Activated T-helper 17 cell treated with anti-CD3 and anti-CD28 coated beads, Interleukin-2, amount 50 U/mL, for 72 hours (primary cell): ENCODE data around the gene PCTP. TPM values are rescaled to one million over a fixed set of nuclear protein-coding genes. Genes with fewer than 3 reads are reported as not detected.

ENCODE experiments used
- ATAC-seq: fragments of 150-1000 bp; cut with Tn5 transposase; replicated peaks from 2 replicates; pipeline ENCODE4 v1.10.0; 2021; ENCODE audit warnings: mild to moderate bottlenecking, moderate library complexity
- H3K27ac Mint-ChIP-seq: one replicate; pipeline ENCODE4 v1.8.0; 2022; ENCODE audit warnings: mixed read lengths
- H3K27me3 Mint-ChIP-seq: one replicate; pipeline ENCODE4 v1.8.0; 2022; ENCODE audit warnings: mixed read lengths
- H3K36me3 Mint-ChIP-seq: one replicate; pipeline ENCODE4 v1.8.0; 2022; ENCODE audit warnings: low read depth, mild to moderate bottlenecking, mixed read lengths
- H3K4me1 Mint-ChIP-seq: one replicate; pipeline ENCODE4 v1.8.0; 2022; ENCODE audit warnings: mixed read lengths
- H3K4me3 Mint-ChIP-seq: one replicate; pipeline ENCODE4 v1.8.0; 2022; ENCODE audit warnings: mild to moderate bottlenecking, mixed read lengths
- H3K9me3 Mint-ChIP-seq: one replicate; pipeline ENCODE4 v1.8.0; 2022; ENCODE audit warnings: mixed read lengths
- total RNA-seq, 2 donors: library from RNA; stranded (reverse); gene quantifications; one replicate each; pipeline ENCODE4 v1.2.3, GENCODE V29; 2022

The PCTP gene
- total RNA-seq, result 10 to 100 TPM; 12.8 to 14.7 TPM

DNA sequence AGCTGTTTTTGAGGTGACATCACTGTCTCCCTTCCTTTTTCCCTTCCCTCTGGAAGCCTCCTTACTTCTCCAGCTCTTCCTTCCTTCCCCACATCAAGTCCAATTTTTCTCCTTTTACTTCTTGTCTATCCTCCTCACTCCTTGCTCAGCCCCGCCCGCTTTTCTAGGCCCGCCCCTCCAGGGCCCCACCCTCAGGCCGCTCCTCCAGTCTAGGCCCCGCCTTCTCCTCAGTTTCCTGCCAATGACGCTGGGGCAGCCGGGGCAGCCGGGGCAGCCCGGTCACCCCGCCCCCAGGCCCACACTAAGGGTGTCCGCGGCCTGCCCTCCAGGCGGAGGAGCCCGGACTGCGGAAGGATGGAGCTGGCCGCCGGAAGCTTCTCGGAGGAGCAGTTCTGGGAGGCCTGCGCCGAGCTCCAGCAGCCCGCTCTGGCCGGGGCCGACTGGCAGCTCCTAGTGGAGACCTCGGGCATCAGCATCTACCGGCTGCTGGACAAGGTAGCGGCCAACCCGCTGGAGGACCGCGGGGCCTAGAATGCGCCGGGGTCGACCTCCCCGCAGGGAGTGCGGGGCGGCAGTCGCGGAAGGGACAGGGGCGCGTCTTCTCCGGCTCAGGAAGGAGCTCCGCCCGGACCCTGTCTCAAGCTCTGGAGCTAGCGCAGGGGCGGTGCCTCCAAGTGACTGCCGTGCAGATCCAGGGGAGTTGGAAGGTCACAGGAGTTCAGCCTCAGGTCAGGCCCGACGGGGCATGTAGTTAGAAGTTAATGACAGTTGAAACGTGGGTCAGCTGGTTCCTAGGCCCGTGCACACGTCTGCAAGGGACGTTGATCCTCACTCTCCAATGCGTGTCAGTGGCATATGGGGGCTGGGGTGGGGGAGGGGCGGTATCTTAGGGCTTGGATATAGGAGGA, at the start of gene PCTP:
Gene PCTP (plus strand): TSS at position 302 of the 908 bp plus-strand sequence. CDS start 53 bp downstream, at position 355.
- H3K9me3 Mint-ChIP-seq, result no peaks in the 10 kb centered on the region
- H3K27ac Mint-ChIP-seq, result peak within 1 kb of the TSS; percentile 83
- H3K4me3 Mint-ChIP-seq, result peak within 1 kb of the TSS; percentile 84
- H3K36me3 Mint-ChIP-seq, result no peaks in the 10 kb centered on the region
- ATAC-seq, result peak; percentile 100
- H3K4me1 Mint-ChIP-seq, result peaks cover 11% of the 10 kb centered on the region
- H3K27me3 Mint-ChIP-seq, result peaks cover 17% of the 10 kb centered on the region

DNA sequence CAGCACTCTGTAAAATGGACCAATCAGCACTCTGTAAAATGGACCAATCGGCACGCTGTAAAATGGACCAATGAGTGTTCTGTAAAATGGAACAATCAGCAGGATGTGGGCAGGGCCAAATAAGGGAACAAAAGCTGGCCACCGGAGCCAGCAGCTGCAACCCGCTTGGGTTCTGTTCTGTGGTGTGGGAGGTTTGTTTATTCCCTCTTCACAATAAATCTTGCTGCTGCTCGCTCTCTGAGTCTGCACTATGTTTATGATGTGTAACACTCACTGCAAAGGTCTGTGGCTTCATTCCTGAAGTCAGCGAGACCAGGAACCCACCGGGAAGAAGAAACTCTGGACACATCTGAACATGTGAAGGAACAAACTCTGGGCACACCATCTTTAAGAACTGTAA, 48.7 kb upstream of the PCTP start:
- ATAC-seq, result no peak
- peaks cover 6% of the 10 kb centered on the region for H3K9me3 Mint-ChIP-seq
- H3K27ac Mint-ChIP-seq, result no peak overlapping the region
- H3K4me3 Mint-ChIP-seq, result no peak overlapping the region
- H3K36me3 Mint-ChIP-seq, result no peaks in the 10 kb centered on the region
- no peaks in the 10 kb centered on the region for H3K4me1 Mint-ChIP-seq
- peaks cover 39% of the 10 kb centered on the region for H3K27me3 Mint-ChIP-seq

DNA sequence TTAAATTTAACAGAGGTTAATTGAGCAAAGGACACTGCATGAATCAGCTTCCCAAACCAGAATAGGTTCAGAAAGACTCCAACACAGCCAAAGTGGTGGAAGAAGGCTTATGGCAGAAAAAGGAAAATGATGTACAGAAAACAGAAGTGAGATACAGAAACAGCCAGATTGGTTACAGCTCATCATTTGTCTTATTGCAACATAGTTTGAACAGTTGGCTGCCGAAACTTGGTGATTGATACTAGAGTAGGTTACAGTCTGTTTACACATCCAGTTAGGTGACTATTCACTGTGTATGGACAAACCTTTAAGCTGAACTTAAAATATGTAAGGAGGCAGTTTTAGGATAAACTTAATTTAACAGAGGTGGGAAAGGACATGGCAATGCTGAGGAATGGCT, 46.5 kb upstream of the PCTP start:
- Mint-ChIP-seq H3K4me1 (no peaks in the 10 kb centered on the region), H3K4me3 (no peak overlapping the region), H3K36me3 (no peaks in the 10 kb centered on the region), H3K27me3 (peaks cover 47% of the 10 kb centered on the region), H3K27ac (no peak overlapping the region), H3K9me3 (peaks cover 6% of the 10 kb centered on the region)
- ATAC-seq, result no peak

DNA sequence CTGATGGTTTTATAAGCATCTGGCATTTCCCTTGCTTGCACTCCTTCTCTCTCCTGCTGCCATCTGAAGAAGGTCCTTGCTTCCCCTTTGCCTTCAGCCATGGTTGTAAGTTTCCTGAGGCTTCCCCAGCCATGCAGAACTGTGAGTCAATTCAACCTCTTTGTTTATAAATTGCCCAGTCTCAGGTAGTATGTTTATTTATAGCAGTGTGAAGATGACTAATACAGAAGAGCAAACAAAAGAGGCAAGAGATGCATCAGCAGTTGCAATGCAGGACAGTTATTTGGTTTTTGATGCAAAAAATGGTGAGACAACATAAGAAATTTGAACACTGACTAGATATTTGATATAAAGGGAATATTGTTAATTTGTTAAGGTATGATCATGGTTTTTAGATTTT, 45.0 kb upstream of the PCTP start:
- Mint-ChIP-seq H3K9me3 (peaks cover 6% of the 10 kb centered on the region), H3K36me3 (no peaks in the 10 kb centered on the region), H3K4me1 (no peaks in the 10 kb centered on the region), H3K4me3 (no peak overlapping the region), H3K27me3 (peaks cover 37% of the 10 kb centered on the region), H3K27ac (no peak overlapping the region)
- ATAC-seq, result no peak

DNA sequence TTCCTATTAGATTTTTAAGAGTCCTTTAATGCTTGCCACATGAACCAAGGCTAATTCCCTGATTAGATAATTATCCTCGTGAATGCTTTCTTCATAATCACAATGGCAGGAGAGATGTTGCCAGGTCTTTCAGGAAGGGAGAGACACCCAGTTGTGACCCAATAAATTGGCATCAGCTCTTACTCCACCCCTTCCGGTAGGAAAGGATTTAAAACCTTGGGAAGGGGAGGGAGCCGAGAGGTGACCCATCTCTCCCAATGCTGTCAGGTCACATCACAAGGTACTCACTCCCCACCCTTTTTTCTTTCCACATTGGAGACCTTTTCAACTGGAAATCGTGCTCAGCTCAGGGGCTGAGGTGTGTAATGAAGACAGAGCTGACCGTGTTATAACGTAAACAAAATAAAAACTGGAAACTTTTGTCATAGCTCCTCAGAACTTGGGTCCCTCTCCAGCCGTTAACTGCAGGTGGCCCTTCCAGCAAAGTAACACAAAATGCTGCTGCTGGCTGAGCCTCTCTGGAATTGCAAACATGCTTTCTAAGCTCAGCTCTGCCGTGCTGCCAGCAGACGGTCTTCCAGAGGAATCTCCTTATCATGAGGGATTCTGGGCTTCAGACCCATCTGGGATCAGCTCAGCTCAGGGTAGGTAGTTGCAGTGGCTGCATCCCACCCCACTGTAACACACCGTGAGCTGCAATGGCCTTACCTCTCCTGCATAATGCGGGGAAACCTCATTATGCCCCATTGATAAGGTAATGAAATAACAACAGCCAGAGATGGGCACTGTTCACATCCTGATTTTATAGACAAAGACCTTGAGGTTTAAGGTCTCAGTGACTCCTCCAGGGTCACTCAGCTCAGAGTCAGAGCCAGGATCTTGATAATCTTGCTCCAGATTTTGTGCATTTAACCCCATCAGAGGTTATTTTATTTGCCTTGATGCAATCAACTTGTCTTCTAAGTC, 43.8 kb upstream of the PCTP start:
- Mint-ChIP-seq H3K4me1 (no peaks in the 10 kb centered on the region), H3K9me3 (no peaks in the 10 kb centered on the region), H3K4me3 (no peak overlapping the region), H3K27ac (no peak overlapping the region), H3K36me3 (no peaks in the 10 kb centered on the region), H3K27me3 (peaks cover 29% of the 10 kb centered on the region)
- ATAC-seq, result no peak

DNA sequence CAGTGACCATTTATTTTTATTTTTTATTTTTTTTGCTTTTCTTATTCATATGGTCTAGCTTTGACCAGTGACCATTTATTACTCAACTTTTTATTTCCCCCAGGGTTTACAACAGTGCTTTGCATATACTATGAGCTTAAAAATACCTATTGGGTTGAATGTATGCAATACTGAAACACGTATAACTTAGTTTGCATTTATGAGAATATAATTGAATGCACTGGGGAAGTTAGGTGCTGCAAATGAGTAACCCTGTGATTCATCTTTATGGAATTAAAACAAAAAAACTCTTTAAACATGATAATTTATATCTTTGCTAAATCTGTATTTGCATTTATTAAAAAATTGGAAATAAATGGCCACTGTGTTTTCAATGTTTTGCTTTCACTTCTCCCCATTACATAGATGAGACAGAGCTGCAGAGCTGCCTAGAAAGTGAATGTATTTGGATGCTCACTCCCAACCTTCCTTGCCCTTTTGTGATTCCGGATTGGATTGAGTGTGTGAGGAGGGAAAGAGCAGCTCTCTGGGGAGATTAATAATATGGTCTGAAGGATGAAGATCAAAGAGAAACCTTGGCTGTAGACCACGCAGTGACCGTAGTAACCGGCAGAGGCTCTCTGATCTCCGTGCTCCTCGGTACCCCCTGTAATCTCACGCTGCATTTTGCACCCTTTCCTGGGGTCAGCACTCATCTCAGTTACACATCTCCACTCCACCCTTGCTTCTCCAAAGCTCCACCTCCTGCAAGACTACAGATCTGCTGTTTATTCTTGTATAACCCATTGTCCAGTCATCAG, 42.5 kb upstream of the PCTP start:
- Mint-ChIP-seq H3K27me3 (peaks cover 30% of the 10 kb centered on the region), H3K36me3 (no peaks in the 10 kb centered on the region), H3K9me3 (no peaks in the 10 kb centered on the region), H3K4me3 (no peak overlapping the region), H3K27ac (no peak overlapping the region), H3K4me1 (no peaks in the 10 kb centered on the region)
- no peak for ATAC-seq

DNA sequence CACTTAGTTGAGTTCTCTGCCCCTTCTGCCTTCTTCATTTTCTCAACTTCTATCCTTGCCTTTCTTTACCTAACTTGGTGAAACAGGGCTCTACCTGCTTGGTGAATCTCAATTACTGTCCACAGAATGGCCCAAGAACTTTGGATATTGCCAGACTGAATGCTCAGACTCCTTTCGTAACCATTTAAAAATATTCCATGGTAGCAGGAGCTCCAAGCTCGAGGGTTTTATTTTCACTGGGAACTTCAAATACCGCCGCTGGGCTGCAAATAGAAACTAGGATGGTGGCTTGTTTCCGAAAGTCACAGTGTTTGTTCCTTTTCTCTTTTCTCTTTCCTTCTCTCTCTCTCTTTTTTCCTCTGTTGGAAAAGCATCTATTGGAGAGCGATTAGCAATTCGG, 41.4 kb upstream of the PCTP start:
- no peaks in the 10 kb centered on the region for H3K9me3 Mint-ChIP-seq
- no peaks in the 10 kb centered on the region for H3K36me3 Mint-ChIP-seq
- peaks cover 21% of the 10 kb centered on the region for H3K27me3 Mint-ChIP-seq
- no peak overlapping the region for H3K4me3 Mint-ChIP-seq
- no peak for ATAC-seq
- H3K4me1 Mint-ChIP-seq, result no peaks in the 10 kb centered on the region
- H3K27ac Mint-ChIP-seq, result no peak overlapping the region

DNA sequence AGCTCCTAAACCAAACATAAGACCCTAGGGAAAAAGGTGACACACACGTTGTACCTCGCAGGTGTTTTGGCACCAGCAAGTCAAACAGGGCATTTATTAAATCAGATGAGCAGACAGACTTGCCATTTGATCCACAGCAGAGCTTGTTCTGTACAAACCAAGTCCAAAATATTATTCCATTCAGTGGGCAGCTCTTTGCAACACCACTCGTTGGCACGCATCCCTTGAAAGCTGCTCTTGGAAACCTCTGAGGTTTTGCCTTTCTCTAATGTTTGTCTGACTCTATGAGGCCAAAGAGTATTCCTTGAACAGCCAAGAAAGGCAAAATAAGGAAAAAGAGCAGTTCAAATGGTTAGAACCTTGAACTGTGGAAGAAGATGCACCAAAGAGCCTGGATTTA, 40.9 kb upstream of the PCTP start:
- Mint-ChIP-seq H3K27me3 (peaks cover 19% of the 10 kb centered on the region), H3K4me3 (no peak overlapping the region), H3K4me1 (no peaks in the 10 kb centered on the region), H3K27ac (no peak overlapping the region), H3K36me3 (no peaks in the 10 kb centered on the region), H3K9me3 (no peaks in the 10 kb centered on the region)
- ATAC-seq, result no peak

DNA sequence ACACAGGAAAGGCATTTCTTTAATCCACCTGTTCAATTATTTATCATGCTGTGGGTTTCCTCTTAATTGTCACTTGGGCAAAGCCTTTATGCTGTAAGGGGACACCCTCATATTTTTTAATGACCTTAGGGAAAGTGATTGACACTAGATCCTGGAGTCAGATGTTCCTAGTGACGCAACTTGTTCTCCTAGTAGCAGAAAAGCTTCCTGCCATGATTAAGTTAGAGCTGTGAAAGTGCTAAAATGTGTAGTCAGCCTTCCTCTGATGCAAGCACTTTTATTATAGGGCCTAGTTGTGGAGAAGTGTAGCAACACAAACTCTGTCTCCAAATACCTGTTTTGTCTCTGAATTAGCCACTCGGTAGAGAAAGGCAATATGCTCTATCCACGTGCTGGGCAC, 40.4 kb upstream of the PCTP start:
- no peaks in the 10 kb centered on the region for H3K4me1 Mint-ChIP-seq
- H3K9me3 Mint-ChIP-seq, result no peaks in the 10 kb centered on the region
- H3K27ac Mint-ChIP-seq, result no peak overlapping the region
- no peak for ATAC-seq
- H3K36me3 Mint-ChIP-seq, result no peaks in the 10 kb centered on the region
- peaks cover 19% of the 10 kb centered on the region for H3K27me3 Mint-ChIP-seq
- H3K4me3 Mint-ChIP-seq, result no peak overlapping the region

DNA sequence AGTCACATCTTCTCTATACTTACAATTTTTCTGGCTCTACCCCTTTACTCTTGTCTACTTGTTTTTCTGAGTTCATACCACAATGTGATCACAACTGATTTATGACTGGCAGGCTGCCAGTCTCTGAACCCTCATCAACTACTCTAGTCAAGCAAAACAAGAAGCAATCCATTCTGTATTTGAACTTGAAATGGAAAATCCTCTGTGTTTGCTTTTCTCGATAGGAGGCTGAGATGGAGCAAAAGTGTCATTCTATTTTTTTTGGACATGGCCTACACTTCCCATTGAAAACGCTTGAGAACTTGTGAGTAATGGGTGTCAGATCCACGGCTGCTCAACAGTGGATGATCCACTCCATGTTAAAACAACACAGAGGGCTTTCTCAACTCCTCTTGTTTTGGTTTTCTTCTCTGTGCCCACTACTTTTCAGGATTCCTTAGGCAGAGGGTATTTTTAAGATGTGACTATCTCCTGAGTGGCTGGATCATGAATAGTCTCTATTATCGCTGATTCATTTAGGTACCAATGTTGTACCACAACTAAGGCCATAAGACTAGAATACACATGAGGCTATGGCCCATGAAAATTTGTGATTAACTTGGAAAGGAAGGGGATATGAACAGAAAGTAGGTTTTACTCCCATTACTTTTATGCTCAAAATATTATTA, 39.9 kb upstream of the PCTP start:
- H3K27ac Mint-ChIP-seq, result no peak overlapping the region
- H3K36me3 Mint-ChIP-seq, result no peaks in the 10 kb centered on the region
- no peak for ATAC-seq
- H3K4me1 Mint-ChIP-seq, result no peaks in the 10 kb centered on the region
- H3K4me3 Mint-ChIP-seq, result no peak overlapping the region
- H3K9me3 Mint-ChIP-seq, result no peaks in the 10 kb centered on the region
- peaks cover 15% of the 10 kb centered on the region for H3K27me3 Mint-ChIP-seq

DNA sequence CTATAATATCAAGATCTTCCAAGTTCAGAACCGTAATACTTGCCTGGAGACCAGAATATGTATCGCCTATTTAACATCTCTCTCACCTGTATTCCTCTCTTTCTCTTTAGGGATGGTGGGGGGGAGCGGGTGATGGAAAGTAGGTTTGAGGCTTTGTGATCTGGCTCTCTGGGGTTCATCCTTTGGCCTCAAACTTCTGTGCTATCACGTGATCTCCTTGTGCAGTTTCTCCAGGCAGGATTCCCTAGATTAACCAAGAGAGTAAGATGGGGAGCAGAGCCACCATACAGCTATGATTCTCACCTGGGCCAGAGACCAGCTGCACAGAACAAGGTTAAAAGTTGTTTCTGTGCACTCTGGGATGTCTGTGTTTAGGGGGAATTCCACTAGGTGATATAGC, 33.4 kb upstream of the PCTP start:
- no peak for ATAC-seq
- Mint-ChIP-seq H3K4me1 (no peaks in the 10 kb centered on the region), H3K9me3 (no peaks in the 10 kb centered on the region), H3K4me3 (no peak overlapping the region), H3K27ac (no peak overlapping the region), H3K27me3 (peaks cover 22% of the 10 kb centered on the region), H3K36me3 (no peaks in the 10 kb centered on the region)

DNA sequence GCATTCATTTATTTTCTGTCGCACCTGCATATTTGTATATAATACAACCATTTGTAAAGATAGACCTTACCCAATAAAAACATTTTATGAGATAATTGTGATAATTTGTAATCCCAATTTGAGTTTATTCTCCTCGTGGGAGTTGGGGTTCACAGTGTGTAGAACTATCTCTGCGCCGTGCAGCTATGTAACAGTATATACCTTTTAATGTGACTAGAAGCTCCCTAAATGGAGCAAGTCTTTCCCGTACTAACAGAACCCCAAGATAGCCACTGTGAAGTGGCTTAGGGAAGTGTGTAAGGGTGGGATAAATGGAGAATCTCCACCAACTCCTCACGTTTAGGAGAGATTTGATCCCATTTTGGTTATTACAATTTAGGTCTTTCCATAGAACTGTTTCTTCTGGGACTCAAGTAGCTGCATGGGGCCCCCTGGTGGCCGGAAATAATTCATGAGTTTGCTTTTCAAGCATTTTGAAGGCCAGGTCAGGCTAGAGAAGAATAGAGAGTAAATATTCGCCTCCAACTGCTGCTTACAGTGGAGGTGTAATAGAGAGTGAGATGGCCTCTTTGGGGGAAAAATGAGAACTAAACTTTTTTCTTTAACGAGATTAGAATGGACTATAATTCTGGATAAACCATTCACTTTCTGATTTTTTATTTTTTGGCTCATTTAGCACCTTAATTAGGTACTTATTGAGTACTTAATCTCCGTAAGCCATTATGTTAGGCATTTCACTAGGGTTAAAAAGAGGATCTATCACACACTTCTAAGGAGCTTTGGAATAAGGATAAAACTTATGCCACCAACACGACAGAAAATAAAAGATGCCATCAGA, 32.7 kb upstream of the PCTP start:
- H3K27me3 Mint-ChIP-seq, result peaks cover 25% of the 10 kb centered on the region

More for the DNA sequence above, 32.7 kb upstream of the PCTP start:
- H3K36me3 Mint-ChIP-seq, result no peaks in the 10 kb centered on the region
- ATAC-seq, result no peak
- H3K9me3 Mint-ChIP-seq, result no peaks in the 10 kb centered on the region
- no peak overlapping the region for H3K4me3 Mint-ChIP-seq
- no peak overlapping the region for H3K27ac Mint-ChIP-seq
- H3K4me1 Mint-ChIP-seq, result no peaks in the 10 kb centered on the region
